T-helper 9 cell (primary cell): ENCODE data around the gene MTHFR.

Source experiments
- DNase-seq: peaks from one replicate; pipeline ENCODE4 v3.0.0-alpha.2; 2020
- total RNA-seq, 2 donors: gene quantifications; one replicate each; lab custom pipeline; 2026; lab: John Stamatoyannopoulos, UW

The MTHFR gene
- 58.4 to 81.0 reads per million in 2 donors for total RNA-seq

- peak; percentile 97 for DNase-seq
Measured at GRCh38 chr1:11805422-11806306, at the start of gene MTHFR, which contains the start of gene CLCN6. TSS of gene MTHFR (minus strand) at chr1:11805964. CDS start at chr1:11803116, 2,848 bp downstream. TSS of gene CLCN6 (plus strand) at chr1:11806191. CDS start at chr1:11806263, 72 bp downstream.

DNA sequence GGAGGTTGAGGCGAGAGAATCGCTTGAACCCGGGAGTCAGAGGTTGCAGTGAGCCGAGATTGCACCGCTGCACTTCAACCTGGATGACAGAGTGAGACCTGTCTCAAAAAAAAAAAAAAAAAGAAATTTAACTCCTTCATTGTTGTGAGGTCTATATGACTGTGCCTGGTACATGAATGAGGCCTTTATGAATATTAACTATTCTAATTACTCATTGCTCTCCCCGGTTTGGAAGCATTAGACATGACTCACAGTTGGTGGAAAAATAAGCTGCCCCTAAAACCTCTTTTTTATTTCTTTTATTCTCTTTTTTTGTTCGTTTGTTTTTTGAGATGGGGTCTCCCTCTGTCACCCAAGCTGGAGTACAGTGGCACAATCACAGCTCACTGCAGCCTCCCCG, 49.7 kb upstream of the MTHFR start:
- no peak for DNase-seq

- DNase-seq, result no peak
Measured at GRCh38 chr1:11854519-11854918, 48.8 kb upstream of the MTHFR start.

GRCh38 chr1:11851180-11851579, 45.4 kb upstream of the MTHFR start:
- no peak for DNase-seq

DNA sequence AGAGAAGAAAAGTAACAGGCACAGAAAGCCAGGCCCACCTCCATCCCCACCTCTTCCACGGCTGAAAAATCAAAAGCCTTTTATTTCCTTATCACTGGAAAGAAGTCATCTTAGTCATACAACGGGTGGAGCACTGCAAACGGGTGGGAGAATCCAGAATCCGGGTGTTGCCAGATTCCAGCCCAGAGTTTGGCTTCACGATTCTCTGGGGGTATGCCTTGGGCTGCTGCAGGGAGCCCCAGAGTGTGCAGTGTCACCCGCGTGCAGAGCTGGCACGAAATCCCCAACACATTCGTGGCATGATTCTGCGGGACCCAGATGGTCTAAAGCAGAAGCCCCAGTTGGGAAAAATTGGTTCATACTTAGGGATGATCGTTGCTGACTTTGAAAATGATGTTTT, 44.4 kb upstream of the MTHFR start:
- DNase-seq, result no peak

GRCh38 chr1:11848373-11848700, 42.6 kb upstream of the MTHFR start:
- no peak for DNase-seq

DNA sequence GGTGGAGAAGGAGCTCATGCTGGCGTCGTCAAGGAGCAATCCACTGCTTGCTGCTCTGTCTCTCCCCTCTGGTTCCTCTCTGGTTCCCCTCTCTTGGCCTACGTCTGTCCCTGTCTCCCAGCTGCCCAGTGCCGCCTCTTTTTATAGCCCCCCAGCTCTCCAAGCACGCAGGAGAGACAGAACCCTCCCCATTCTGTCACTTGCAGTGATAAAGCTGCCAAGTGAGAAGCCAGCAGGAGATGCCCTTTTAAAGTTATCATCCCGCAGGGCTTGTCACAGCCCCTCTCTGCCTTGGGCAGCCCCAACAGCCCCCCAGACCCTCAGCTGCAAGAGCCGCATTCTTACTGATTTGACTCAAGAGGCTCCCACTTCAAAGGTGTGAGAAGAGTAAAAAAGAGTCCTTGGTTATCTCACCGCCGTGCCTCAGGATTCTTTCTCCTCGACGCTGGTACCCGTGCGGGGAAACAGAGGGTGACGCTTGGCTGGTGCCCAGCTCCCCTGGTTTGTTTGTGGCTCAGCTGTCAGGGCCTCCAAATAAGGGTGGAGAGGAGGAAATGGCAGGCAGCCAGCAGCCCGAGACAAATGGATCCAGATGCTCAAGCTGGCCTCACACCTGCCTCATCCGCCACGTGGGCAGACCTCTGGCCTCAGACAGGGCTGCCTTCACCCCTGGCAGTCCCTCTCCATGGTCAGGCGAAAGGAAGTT, 42.1 kb upstream of the MTHFR start, which contains the start of gene NPPA:
NPPA (minus strand) TSS at position 117 of the 706 bp plus-strand sequence; CDS start at position 18, 99 bp downstream.
- no peak for DNase-seq

DNA sequence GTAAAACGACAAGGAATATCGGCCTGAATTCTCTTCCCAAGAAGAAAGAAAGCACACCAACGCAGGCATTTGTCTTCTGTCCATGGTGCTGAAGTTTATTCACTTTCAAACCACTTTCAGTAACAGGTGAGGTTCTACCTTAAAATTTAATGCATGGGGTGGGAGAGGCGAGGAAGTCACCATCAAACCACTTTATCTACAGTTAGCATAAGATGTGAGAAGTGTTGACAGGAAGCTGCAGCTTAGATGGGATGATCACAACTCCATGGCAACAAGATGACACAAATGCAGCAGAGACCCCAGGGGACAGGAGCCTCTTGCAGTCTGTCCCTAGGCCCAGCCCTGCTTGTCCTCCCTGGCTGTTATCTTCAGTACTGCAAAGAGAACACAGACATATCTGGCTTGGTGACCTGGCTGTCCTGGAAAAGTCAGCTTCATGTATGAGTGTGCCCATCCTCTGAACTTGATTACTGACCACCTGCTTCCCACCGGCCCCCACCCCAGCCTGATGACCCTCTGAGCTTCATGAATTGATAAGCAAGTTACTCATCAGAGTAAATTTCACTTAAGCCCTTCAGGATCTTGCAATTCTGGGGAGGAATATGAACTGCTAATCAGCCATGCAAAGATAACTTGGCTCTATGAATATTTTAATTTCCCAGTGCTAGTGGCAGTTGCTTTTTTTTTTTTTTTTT, 40.0 kb upstream of the MTHFR start:
- DNase-seq, result no peak

DNA sequence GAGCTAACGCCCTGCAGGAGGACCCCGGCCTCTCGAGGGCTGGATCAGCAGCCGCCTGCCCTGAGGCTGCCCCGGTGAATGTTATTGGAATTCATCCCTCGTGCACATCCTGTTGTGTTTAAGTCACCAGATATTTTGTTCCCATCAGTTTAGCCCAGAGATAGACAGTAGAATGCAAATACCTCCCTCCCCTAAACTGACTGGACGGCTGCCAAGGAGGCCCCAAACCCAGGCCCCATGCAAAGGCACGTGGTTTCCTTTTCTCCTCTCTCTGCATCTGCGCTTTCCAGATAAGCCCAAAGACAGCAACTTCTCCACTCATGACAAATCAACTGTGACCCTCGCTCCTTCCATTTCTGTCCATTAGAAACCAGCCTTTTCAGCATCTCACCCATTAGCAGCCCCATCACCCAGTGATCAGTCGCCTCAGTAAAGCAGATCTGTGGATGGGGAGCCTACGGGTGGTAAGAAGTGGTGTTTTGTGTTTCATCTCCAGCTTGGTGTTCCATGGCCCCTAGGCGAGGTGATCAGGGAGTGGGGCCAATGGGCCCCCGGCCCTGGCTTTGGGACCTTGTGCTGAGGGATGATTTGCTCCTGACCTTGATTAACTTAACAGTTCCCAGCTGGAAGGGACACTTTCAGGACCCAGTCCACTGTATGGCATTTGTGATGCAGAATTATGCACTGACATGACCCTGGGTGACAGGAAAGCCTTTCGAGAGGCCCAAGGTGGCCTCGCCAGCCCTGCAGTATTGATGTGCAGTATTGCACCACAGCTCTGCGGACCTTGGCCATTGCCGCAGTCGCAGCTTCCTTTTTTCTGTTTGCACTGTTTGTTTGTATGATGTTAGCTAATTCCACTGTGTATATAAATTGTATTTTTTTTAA, 36.6 kb upstream of the MTHFR start:
- DNase-seq, result no peak

DNA sequence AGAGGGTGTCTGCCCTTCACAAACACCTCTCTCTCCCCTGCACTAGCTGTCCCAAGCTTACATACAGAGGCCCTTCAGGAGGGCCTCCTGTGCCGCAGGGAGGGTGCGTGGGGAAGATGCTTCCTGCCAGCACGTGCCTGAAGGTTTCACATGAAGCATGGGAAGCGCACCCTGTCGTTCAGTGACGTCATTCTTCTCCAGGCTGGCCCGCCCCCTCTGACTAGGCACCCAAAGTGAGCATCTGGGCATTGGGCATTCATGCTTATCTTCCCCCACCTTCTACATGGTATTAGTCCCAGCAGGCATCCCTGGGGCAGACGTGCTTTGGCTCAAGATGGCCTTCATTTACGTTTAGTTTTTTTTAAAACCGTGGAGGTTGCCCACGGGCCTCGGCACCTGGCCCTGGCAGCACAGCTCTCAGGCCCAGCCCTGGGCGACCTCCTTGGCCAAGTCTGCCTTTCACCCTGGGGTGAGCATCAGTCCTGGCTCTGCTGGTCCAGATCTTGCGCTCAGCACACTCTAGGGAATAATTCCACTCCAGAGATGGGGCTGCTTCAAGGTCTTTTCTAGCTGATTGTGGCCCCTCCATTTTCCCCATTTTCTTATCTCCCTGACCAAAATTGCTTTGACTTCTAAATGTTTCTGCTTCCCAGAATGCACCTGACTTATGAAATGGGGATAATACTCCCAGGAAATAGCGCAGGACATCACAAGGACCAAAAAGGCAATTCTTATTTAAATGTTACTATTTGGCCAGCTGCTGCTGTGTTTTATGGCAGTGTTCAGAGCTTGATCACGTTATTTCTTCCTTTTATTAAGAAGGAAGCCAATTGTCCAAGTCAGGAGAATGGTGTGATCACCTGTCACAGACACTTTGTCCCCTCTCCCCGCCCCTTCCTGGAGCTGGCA, 35.7 kb upstream of the MTHFR start:
- DNase-seq, result no peak

DNA sequence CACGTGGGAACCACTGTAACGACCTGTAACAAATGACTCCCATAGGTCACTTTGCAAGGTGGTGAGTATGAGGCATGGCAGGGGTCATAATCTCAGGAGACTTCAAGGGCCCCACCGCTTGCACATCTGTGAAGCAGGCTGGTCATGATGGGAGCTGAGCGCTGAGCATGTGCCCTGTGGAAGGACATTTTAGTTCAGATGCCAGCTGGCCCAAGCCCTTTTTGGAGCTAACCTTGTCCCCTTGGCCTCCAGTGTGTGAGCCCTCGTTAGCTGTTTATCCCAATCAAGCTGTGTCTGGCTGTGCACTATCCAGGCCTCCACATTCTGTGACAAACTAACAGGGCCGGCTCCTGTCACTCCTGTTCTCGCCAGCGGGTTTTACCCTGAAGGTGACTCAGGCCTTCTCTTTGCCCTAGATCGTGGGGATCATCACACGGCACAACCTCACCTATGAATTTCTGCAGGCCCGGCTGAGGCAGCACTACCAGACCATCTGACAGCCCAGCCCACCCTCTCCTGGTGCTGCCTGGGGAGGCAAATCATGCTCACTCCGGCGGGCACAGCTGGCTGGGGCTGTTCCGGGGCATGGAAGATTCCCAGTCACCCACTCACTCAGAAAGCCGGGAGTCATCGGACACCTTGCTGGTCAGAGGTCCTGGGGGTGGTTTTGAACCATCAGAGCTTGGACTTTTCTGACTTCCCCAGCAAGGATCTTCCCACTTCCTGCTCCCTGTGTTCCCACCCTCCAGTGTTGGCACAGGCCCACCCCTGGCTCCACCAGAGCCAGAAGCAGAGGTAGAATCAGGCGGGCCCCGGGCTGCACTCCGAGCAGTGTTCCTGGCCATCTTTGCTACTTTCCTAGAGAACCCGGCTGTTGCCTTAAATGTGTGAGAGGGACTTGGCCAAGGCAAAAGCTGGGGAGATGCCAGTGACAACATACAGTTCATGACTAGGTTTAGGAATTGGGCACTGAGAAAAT, 34.3 kb upstream of the MTHFR start:
- DNase-seq, result no peak

- DNase-seq, result peak; percentile 68
Measured at GRCh38 chr1:11838349-11839272, 32.8 kb upstream of the MTHFR start.

- DNase-seq, result no peak
Measured at GRCh38 chr1:11837767-11838348, 32.1 kb upstream of the MTHFR start.

GRCh38 chr1:11836955-11837766, 31.4 kb upstream of the MTHFR start:
- no peak for DNase-seq

DNA sequence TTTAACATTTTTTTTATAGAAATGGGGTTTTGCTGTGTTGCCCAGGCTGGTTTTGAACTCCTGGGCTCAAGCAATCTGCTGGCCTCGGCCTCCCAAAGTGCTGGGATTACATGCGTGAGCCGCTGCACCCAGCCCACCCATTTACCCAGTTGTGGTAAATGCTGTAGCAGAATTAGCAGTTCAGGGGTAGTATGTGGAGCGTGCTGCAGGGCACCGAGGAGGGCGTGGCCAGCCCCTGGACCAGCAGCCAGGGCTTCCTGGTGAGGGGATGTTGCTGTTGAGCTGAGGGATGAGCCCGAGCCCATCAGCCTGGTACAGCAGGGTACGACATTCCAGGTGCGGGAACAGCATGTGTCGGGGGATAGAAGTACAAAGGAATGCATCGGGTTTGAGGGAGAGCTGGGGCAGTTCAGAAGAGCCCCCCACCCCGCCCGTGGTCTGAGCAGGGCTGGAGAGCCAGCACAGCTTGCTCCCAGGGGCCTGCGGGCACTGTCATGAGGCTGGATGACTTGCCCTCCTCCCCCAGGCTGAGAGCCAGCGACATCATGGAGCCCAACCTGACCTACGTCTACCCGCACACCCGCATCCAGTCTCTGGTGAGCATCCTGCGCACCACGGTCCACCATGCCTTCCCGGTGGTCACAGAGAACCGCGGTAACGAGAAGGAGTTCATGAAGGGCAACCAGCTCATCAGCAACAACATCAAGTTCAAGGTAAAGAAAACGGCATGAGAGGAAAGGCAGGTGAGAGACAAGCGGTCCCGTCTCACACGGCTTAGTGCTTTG, 29.9 kb upstream of the MTHFR start:
- no peak for DNase-seq

GRCh38 chr1:11833900-11834299, 28.1 kb upstream of the MTHFR start:
- DNase-seq, result no peak

DNA sequence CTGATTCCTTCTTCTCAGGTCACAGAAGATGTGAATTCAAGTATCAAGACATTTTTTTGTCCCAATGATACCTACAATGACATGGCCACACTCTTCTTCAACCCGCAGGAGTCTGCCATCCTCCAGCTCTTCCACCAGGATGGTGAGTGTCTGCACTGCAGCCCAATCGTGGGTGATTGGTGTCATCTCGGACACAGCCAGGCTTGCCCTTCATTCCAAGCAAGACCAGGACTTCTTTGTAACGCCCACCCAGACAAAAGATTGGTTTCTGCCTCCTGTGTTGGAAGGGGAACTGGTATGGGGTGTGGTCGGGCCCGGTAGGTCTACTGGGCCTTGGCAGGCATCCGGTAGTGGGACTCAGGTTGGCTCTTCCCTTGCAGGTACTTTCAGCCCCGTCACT, 27.7 kb upstream of the MTHFR start:
- no peak for DNase-seq
